Thyroid gland (tissue), 4 donors: ENCODE data around the gene HIVEP3. TPM values are rescaled to one million over a fixed set of nuclear protein-coding genes. Genes with fewer than 3 reads are reported as not detected.

Source experiments
- DNase-seq, 2 donors: peaks; one replicate each; pipeline ENCODE4 v3.0.0-alpha.2; 2019
- H3K27ac ChIP-seq, 3 donors: fragments of 200-600 bp; sonication (generic); 1 replicate in 2 of 3; 2 replicates in 1 of 3; pipeline ENCODE4 v1.5.1; 2016 to 2019; ENCODE audit warnings: mild to moderate bottlenecking in 1 of 3, moderate library complexity in 1 of 3
- H3K27me3 ChIP-seq: fragments of 200-600 bp; sonication (generic); one replicate; pipeline ENCODE4 v1.5.1; 2019
- H3K36me3 ChIP-seq, 2 donors: fragments of 200-600 bp; sonication (generic); one replicate each; pipeline ENCODE4 v1.5.1; 2016 to 2019
- H3K4me1 ChIP-seq, 2 donors: fragments of 200-600 bp; sonication (generic); one replicate each; pipeline ENCODE4 v1.5.1; 2017 to 2019
- H3K4me3 ChIP-seq, 3 donors: fragments of 200-600 bp; sonication (generic); replicated peaks in 1 of 3; 1 replicate in 2 of 3; 2 replicates in 1 of 3; pipeline ENCODE4 v1.5.1; 2016; ENCODE audit warnings: mild to moderate bottlenecking in 1 of 3
- H3K9me3 ChIP-seq: fragments of 200-600 bp; sonication (generic); one replicate; pipeline ENCODE4 v1.5.1; 2017
- CTCF ChIP-seq, 6 experiments: fragments of 200-600 bp in 3 of 6; fragments of 450-650 bp in 3 of 6; sonication (generic) in 3 of 6; IDR thresholded peaks; one replicate each; pipeline ENCODE4 v1.5.1; 2016 to 2019; ENCODE audit warnings: antibody characterized with exemption in 6 of 6, mild to moderate bottlenecking in 2 of 6, inconsistent platforms in 1 of 6, moderate library complexity in 1 of 6
- POLR2A ChIP-seq, 2 donors: fragments of 450-650 bp; IDR thresholded peaks; one replicate each; pipeline ENCODE4 v1.6.1; 2017; ENCODE audit warnings: antibody characterized with exemption in 2 of 2, mild to moderate bottlenecking in 2 of 2, moderate library complexity in 1 of 2
- WGBS, 2 donors: methylation state at CpG; one replicate each; pipeline ENCODE4 v1.1.5; 2017; 5-methylcytosine and 5-hydroxymethylcytosine counted together
- intact Hi-C: fragments of 100-400 bp; cut with DNase I; formaldehyde crosslinking; loops from one replicate; pipeline ENCODE4 v1.15.1; 2023
- total RNA-seq, 4 donors: library from RNA; depleted of rRNA; stranded (reverse); fragments of >200 nt; gene quantifications; one replicate each; pipeline ENCODE4 v1.2.3, GENCODE V29; 2016

HIVEP3 gene
- total RNA-seq, 4 donors from 2014 or later = 9.7 to 13.5 (median 12.5) TPM

DNA sequence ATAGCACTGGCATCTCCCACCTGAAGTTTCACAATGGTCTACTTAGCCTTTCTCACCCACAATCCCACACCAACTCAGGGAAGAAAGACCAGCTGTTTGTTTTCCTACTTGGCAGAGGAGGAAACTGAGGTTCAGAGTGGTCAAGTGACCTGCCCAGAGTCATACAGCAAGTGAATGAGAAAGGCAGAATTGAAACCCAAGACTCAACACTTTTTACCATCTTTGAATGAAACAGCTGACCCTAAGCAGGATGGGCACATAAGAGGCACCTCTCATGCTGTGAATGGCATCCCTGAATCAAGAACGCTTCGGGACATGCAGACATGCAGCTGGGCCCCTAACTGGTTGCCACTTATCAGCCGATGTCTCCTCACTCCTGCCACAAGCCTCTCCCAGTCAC, 193.8 kb downstream of the HIVEP3 start:
- WGBS, 2 donors = 93 to 100% methylated on average over 3 of the region's 3 CpGs
- Histone ChIP-seq H3K27ac (no peak overlapping the region), H3K27me3 (no peaks in the 10 kb centered on the region), H3K4me1 (peaks cover 0 to 15% of the 10 kb centered on the region in 2 donors), H3K4me3 (no peak overlapping the region), H3K36me3 (no peaks in the 10 kb centered on the region), H3K9me3 (no peaks in the 10 kb centered on the region)
- TF ChIP-seq CTCF (IDR thresholded peaks at IDR 0.05) (no peak), POLR2A (IDR thresholded peaks at IDR 0.05) (no peak)
- intact Hi-C loops = no loop called here
- no peak for DNase-seq

DNA sequence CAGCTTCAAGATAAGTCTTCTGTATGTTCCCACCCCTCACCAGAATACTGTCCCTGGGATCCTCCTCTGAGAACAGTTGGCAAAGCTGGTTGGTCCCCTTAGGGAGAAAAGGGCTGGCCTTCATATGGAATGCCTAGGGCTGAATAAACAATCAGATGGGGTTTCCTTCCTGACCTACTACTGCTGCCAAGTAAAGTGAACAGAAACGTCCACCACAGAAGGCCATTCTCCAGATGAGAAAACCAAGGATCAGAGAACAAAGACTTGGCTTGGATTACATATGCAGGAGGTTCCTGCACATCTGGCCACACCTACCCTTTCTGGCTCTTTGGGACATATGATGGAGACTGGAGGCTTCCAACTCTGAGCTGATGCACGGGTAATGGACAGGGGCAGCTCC, 194.5 kb downstream of the HIVEP3 start:
- DNase-seq = no peak
- Histone ChIP-seq H3K4me3 (no peak overlapping the region), H3K36me3 (no peaks in the 10 kb centered on the region), H3K9me3 (no peaks in the 10 kb centered on the region), H3K27ac (no peak overlapping the region), H3K4me1 (peaks cover 0 to 15% of the 10 kb centered on the region in 2 donors), H3K27me3 (no peaks in the 10 kb centered on the region)
- WGBS, 2 donors = 51 to 55% methylated on average over 2 of the region's 2 CpGs
- TF ChIP-seq POLR2A (IDR thresholded peaks at IDR 0.05) (no peak), CTCF (IDR thresholded peaks at IDR 0.05) (no peak)
- intact Hi-C loops = no loop called here

DNA sequence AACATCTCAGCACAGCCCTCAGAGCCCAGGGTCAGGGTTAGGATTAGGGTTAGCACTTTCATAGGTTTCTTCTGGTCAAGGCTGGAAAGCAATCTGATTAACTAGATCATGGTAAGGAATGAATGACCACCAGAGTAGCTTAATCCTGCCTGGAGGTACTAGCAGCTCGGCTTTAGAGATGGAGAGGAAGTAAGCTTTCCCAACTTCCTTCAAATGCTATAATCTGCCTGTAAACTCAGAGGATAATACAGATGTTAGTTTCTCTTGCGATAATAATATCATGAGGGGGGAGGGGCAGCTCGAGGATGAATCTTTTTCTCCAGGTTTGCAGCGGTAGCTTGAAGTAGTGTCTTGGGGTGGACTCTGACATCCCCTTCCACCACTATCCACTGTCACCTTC, 194.9 kb downstream of the HIVEP3 start:
- H3K27me3 ChIP-seq = no peaks in the 10 kb centered on the region
- H3K4me1 ChIP-seq = peaks cover 0 to 15% of the 10 kb centered on the region in 2 donors
- H3K27ac ChIP-seq = no peak overlapping the region
- TF ChIP-seq CTCF (IDR thresholded peaks at IDR 0.05) = no peak
- TF ChIP-seq POLR2A (IDR thresholded peaks at IDR 0.05) = no peak
- no peaks in the 10 kb centered on the region for H3K36me3 ChIP-seq
- WGBS, 2 donors = 68 to 70% methylated on average over 4 of the region's 4 CpGs
- DNase-seq = no peak
- H3K4me3 ChIP-seq = no peak overlapping the region
- no peaks in the 10 kb centered on the region for H3K9me3 ChIP-seq
- intact Hi-C loops = no loop called here

GRCh38 chr1:41722184-41722583, 196.5 kb downstream of the HIVEP3 start:
- Histone ChIP-seq H3K27me3 (no peaks in the 10 kb centered on the region), H3K4me3 (no peak overlapping the region), H3K9me3 (no peaks in the 10 kb centered on the region), H3K4me1 (peaks cover 0 to 9% of the 10 kb centered on the region in 2 donors), H3K27ac (no peak overlapping the region), H3K36me3 (no peaks in the 10 kb centered on the region)
- 67 to 79% methylated on average over 1 of the region's 1 CpG for WGBS, 2 donors
- DNase-seq = no peak
- intact Hi-C loops = no loop called here
- no peak for TF ChIP-seq POLR2A (IDR thresholded peaks at IDR 0.05)
- TF ChIP-seq CTCF (IDR thresholded peaks at IDR 0.05) = no peak

DNA sequence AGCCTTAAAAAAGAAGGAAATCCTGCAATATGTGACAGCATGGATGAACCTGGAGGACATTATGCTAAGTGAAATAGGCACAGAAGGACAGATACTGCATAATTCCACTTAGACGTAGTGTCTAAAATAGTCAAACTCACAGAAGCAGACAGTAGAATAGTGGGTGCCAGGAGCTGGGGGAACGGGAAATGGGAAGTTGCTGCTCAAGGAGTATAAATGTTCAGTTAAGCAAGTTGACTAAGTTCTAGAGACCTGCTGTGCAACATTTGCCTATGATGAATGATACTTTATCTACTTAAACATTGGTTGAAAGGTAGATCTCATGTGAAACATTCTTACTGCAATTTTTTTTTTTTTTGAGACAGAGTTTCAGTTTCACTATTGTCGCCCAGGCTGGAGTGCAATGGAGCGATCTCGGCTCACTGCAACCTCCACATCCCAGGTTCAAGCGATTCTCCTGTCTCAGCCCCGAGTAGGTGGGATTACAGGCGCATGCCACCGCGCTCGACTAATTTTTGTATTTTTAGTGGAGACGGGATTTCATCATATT, 197.8 kb downstream of the HIVEP3 start:
- WGBS, 2 donors = 87% methylated on average over 12 of the region's 12 CpGs
- Histone ChIP-seq H3K4me1 (peaks cover 0 to 5% of the 10 kb centered on the region in 2 donors), H3K27me3 (no peaks in the 10 kb centered on the region), H3K27ac (no peak overlapping the region), H3K9me3 (no peaks in the 10 kb centered on the region), H3K4me3 (no peak overlapping the region), H3K36me3 (no peaks in the 10 kb centered on the region)
- intact Hi-C loops = no loop called here
- TF ChIP-seq CTCF (IDR thresholded peaks at IDR 0.05) (no peak), POLR2A (IDR thresholded peaks at IDR 0.05) (no peak)
- DNase-seq = no peak
